Measurements from ENCODE around the gene CHAT.
A peak's percentile ranks its signal among the peaks of the same experiment; 100 is the strongest.

The CHAT gene

DNA sequence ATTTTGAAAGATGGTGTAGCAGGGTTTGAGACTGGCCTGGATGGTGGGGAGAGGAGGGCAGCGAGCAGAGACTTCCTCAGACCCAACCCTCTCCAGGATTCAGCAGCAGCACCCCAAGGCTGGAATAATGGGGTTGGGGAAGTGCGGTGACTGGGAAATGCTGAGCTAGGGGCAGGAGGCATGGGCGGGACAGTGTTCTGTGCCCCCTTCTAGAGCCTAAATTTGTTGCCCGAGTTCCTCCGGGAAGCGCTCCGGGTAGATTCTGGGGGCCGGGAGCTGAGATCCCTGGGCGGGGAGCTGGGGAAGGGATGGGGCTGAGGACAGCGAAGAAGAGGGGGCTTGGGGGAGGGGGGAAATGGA, at the start of gene CHAT:
CHAT (plus strand) TSS at position 156 of the 360 bp plus-strand sequence; CDS start at position 309, 153 bp downstream.
- no peak within 1 kb of the TSS for H3K4me3 ChIP-seq (ENCODE audit: low read depth, low read length)
- DNase-seq (ENCODE audit: low read depth, low spot score), result no peak
- in situ Hi-C loops (cut with HindIII; ENCODE audit: low sequenced_read_pairs), result no loop called here
- no peak for TF ChIP-seq CTCF (IDR thresholded peaks at IDR 0.05; ENCODE audit: low read depth, low read length)

GRCh38 chr10:49564461-49565009, 49.3 kb upstream of the CHAT start:
- no peak for TF ChIP-seq CTCF (IDR thresholded peaks at IDR 0.05; ENCODE audit: low read depth, low read length)
- in situ Hi-C loops (cut with HindIII; ENCODE audit: low sequenced_read_pairs), result no loop called here
- no peak for DNase-seq (ENCODE audit: low read depth, low spot score)
- no peak overlapping the region for H3K4me3 ChIP-seq (ENCODE audit: low read depth, low read length)

- in situ Hi-C loops (cut with HindIII; ENCODE audit: low sequenced_read_pairs), result no loop called here
These were observed 46.0 kb upstream of the CHAT start for GRCh38 chr10:49567810-49568209.

GRCh38 chr10:49568235-49568634, 45.6 kb upstream of the CHAT start:
- no peak overlapping the region for H3K4me3 ChIP-seq (ENCODE audit: low read depth, low read length)
- peak; percentile 60 for DNase-seq (ENCODE audit: low read depth, low spot score)
- TF ChIP-seq CTCF (IDR thresholded peaks at IDR 0.05; ENCODE audit: low read depth, low read length), result no peak
- in situ Hi-C loops (cut with HindIII; ENCODE audit: low sequenced_read_pairs), result no loop called here

More at GRCh38 chr10:49567810-49568209, 46.0 kb upstream of the CHAT start:
- H3K4me3 ChIP-seq (ENCODE audit: low read depth, low read length), result no peak overlapping the region
- TF ChIP-seq CTCF (IDR thresholded peaks at IDR 0.05; ENCODE audit: low read depth, low read length), result no peak
- no peak for DNase-seq (ENCODE audit: low read depth, low spot score)

DNA sequence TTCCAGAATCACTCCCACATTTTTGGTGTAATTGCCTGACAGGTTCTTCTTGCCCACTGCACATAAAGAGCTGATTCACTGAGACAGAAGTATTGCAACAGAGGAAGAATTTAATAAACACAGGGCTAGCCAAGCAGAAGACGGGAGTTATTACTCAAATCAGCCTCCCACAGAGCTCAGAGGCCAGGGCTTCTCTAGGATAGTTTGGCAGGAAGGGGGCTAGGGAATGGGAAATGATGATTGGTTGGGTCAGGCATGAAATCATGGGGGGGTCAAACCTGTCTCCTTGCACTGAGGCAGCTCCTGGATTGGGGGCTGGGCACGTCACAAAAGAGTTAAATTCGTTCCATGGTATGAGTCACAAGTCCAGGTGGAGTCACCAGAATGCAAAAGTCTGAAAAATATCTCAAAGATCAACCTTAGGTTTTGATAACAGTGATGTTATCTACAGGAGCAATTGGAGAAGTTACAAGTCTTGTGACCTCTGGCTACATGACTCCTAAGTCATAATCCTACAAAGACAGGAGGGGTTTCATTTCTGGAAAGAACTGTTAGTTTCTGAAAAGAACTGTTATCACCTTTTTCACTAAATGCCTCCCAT, 44.7 kb upstream of the CHAT start:
- in situ Hi-C loops (cut with HindIII; ENCODE audit: low sequenced_read_pairs), result no loop called here
- H3K4me3 ChIP-seq (ENCODE audit: low read depth, low read length), result no peak overlapping the region
- peak; percentile 48 for DNase-seq (ENCODE audit: low read depth, low spot score)
- TF ChIP-seq CTCF (IDR thresholded peaks at IDR 0.05; ENCODE audit: low read depth, low read length), result no peak

DNA sequence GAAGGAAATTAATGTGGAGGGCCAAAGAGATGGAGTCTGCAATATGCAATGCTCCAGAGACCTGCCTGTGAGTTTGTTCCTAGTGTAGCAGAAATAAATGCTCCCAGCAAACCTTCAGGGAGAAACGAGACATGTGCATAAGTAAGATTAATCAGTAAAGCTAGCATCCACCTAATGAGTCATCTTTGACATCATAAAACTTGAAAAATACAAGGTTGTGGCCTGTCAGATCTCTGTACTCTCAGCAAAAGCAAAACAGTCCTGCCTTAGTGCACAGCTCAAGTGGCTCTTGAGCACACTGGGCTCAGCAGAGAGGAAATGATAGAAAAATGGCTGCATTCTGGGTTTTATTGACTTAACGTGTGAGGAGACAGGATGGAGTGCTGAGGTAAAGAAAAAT, 42.4 kb upstream of the CHAT start:
- no peak overlapping the region for H3K4me3 ChIP-seq (ENCODE audit: low read depth, low read length)
- TF ChIP-seq CTCF (IDR thresholded peaks at IDR 0.05; ENCODE audit: low read depth, low read length), result no peak
- no peak for DNase-seq (ENCODE audit: low read depth, low spot score)
- in situ Hi-C loops (cut with HindIII; ENCODE audit: low sequenced_read_pairs), result no loop called here

All from astrocyte of the spinal cord (primary cell).